Spleen (tissue), 7 donors: ENCODE data around the gene ACTN2.

Experiments
- CTCF ChIP-seq, 11 experiments: fragments of 200-600 bp in 7 of 11; fragments of 450-650 bp in 4 of 11; sonication (generic) in 4 of 11; IDR thresholded peaks in 8 of 11; conservative IDR thresholded peaks in 3 of 11; 1 replicate in 7 of 11; 2 replicates in 4 of 11; pipeline versions ENCODE4 v1.4.0 to v1.8.0; 2016 to 2021; ENCODE audit warnings: antibody characterized with exemption in 11 of 11, inconsistent platforms in 4 of 11, mild to moderate bottlenecking in 1 of 11
- POLR2AphosphoS5 ChIP-seq, 3 donors: sonication (generic); formaldehyde crosslinking; IDR thresholded peaks; one replicate each; pipeline ENCODE4 v1.5.1; 2017; ENCODE audit warnings: antibody characterized with exemption in 3 of 3
- donor health status: DM: no; HTN: no; CAD: no; lungs with moderate emphysema.
- donor health status: DM: no; HTN: no; CAD: no.
- donor health status: DM: no; HTN: no; CAD: no.

GRCh38 chr1:236692128-236692527, 5.8 kb downstream of the ACTN2 start:
- TF ChIP-seq CTCF (IDR thresholded peaks at IDR 0.05 in 8 of 11, conservative IDR thresholded peaks at IDR 0.05 in 3 of 11) (no peak), POLR2AphosphoS5 (IDR thresholded peaks at IDR 0.05) (no peak)
